GM19025 (cell line): Measurements from ENCODE around the gene OTULINL.

Experiments
- ATAC-seq: cut with Tn5 transposase; IDR thresholded peaks from one replicate; pipeline ENCODE4 v1.9.1; 2021; ENCODE audit warnings: mild to moderate bottlenecking, low read depth, moderate library complexity; ENCODE audit not compliant: unreplicated experiment

The OTULINL gene

DNA sequence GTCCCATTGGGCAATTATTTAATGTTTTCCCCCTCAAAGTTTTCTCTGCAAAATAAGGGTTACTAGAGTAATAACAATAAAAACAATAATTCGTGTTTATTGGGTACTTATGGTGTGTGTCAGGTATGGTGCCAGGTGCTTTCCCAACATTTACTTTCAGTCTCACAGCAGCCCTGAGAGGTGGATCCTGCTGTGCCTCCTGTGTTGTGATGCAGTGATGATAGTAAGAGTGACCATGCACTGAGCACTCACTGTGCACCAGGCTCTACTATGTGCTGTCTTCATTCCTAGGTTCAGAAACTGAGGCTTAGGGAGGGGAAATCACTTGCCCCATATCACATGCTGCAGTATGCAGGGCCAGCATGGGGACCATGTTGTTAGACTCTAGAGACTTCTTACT lies 15.5 kb downstream of the OTULINL start:
- ATAC-seq = no peak

DNA sequence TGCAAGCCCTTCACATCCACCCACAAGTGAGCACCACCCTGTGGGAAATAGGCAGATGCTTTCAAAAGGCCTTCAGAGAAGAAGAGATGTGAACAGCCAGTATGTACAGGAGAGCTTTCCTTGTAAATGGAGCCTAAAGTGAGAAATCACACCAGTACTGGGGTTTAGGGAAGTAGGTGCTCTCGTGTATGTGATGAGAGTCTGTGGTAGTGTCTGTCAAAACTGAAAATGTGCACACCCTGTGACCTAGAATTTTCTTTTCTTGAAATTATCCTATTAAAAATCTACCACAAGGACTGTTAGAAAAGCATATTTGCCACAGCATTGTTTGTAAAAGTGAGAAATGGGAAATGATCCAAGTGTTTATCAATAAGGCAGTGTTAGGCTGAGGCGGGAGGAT lies 16.6 kb downstream of the OTULINL start:
- no peak for ATAC-seq

DNA sequence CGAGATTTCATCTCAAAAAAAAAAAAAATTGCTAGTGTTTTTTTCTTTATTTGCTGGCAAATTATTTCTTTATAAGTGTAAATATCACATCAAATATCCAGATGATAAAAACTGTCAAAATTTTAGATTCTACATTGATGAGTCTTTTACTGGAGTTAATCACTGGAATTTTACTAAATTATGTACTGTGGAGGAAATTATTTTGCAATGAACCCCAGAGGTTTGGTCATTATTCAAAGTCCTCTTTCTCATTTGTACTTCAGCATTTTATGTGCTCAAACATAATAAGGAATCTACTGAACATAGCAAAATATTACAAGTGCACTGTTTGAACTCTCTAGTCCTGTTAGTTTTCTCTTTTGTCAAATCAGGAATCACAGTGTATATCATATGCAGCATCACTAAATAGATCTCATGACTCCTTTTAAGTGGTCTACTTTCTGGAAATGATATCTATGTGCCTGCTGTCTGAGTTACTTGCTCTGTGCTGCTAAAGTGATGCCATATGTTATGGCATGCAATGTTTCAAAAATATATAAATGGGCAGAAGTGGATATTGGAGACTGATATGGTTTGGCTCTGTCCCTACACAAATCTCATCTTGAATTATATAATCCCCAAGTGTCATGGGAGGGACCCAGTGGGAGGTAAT lies 18.0 kb downstream of the OTULINL start:
- no peak for ATAC-seq

DNA sequence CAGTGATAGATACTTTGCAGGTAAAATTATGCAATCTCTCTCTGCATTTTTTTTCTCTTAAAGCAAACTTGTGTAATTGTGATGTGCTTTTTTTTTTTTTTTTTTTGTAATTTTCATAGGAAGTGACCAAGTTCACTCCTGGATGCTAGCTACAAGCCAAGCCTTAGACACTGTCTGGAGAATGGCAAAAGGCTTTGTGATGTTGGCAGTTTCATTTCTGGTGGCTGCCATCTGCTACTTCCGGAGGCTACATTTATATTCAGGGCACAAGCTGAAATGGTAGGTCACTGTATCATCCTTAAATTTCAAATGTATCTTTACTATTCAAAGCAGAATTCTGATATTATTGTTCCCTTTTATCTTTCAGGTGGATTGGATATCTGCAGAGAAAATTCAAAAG lies 19.3 kb downstream of the OTULINL start:
- ATAC-seq = no peak

DNA sequence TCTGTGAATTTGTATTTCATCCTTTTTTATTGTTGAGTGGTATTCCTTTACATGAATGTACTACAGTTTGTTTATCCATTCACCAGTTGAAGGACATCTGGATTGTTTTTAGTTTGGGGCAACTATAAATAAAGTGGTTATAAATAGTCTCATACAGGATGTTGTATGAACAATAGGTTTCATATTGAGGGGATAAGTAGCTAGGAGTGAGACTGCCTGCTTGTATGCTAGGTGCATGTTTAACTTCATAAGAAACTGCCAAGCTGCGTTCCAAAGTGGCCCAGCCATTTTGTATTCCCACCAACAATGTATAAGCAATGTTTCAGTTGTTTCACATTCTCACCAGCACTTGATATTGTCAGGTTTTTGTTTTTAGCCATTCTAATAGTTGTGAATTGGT lies 21.5 kb downstream of the OTULINL start:
- ATAC-seq = no peak

DNA sequence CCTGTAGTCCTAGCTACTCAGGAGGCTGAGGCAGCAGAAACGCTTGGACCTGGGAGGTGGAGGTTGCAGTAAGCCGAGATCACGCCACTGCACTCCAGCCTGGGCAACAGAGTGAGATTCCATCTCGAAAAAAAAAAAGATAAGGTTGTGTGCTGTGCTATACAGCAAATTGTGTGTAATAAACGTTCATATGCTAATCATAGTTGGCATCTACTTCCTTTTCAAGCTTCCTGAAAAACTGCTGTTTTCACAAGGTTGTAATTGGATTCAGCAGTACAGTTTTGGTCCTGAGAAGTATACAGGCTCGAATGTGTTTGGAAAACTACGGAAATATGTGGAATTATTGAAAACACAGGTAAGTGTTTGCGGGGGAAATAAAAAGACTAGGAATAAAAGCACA lies 25.5 kb downstream of the OTULINL start:
- no peak for ATAC-seq

DNA sequence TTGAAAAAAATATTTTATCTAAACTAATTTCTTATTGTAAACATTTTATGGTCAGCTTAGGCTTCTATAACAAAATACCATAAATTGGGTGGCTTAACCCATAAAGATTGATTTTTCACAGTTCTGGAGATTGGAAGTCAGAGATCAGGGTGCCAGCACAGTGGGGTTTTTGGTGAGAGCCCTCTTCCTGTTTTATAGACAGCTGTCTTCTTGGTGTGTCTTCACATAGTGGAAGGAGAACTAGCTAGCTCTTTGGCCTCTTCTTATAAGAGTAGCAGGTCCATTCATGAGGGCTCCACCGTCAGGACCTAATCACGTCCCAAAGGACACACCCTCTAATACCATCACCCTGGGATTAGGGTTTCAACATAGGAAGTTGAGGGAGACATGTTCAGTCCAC lies 26.6 kb downstream of the OTULINL start:
- no peak for ATAC-seq

DNA sequence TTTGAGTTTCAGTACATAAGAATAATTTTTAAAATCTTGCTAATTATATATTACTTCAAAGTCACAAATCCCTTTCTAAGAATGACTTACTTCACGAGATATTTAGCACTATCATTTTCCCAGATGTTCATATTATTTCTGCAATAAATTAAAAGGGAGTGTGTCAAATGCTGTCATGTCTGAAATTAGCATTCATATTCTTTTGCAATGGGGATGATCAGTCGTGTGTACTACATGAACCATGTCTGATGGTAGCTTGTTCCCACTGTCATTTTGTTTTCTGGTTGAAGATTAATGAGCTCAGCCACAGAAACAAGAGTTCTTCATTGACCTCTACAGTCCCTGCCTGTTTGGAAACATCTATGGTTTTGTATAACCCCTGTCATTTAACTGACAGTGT lies 30.1 kb downstream of the OTULINL start:
- ATAC-seq = no peak

DNA sequence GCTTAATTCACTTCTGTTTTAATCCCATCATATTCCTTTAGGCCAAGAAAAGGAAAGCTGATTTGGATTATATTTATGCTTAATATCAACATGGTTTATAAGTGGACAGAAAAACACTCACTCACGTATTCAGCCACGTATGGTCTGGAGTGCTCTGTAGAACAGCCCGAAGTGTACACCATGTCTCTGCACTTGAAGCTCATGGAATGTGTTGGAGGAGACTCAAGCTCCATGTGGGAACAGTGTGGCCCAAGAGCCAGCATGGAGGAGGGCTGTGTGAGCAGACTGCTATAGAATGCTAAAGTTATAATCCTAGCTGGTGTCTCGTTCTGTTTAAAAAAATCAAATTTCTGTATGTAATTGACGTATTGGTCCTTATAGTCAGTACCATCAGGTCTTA lies 32.9 kb downstream of the OTULINL start:
- no peak for ATAC-seq

DNA sequence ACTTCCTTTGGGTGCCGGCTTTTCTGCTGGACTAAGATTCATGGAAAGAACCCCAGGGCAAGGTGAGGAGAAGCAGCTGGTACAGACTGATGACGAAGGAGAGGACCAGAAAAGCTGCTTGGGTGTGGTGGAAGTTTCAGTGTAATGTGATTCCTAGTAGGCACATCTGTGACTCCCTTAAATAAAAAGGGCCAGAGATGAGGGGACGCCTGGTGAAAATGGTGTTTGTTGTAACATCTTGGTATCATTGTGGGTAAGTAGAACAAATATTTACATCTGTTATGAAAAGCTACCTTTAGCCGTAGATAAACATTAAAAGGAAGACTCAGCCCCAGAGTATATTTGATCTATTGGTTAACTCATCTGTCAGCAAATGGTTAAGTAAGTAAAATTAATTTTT lies 33.8 kb downstream of the OTULINL start:
- no peak for ATAC-seq

DNA sequence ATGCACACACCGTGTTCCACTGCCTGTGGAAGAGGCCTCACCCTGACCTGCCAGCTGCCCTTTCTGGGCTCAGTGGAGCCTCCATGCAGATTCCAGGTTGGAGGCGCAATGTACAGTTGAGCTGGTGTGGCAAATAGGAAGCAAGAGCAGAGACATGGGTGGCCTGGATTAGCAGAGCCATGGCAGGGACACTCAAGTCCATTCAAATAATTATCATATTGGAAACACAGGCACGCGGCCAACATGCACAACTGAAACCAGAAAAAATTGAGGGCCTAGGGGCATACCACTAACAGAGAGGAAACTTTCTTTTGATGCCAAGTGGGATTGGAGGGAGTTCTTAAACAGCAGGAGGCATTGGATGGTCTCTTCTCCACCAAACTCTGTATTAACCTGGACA lies 35.8 kb downstream of the OTULINL start:
- no peak for ATAC-seq

DNA sequence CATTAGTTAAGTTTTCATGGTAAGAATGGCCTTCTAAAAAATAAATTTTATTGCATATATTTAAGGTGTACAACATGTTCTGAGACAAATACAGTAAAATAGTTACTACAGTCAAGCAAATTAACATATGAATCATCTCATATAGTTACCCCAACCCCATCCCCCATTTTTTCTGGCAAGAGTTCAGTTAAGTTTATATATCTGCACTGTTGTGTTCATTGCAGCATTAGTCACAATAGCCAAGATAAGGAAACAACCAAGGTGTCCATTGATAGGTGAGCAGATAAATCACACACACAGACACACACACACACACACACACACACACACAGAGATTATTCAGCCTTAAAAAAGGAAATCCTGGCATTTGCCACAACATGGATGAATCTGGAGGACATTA lies 45.7 kb downstream of the OTULINL start:
- no peak for ATAC-seq

DNA sequence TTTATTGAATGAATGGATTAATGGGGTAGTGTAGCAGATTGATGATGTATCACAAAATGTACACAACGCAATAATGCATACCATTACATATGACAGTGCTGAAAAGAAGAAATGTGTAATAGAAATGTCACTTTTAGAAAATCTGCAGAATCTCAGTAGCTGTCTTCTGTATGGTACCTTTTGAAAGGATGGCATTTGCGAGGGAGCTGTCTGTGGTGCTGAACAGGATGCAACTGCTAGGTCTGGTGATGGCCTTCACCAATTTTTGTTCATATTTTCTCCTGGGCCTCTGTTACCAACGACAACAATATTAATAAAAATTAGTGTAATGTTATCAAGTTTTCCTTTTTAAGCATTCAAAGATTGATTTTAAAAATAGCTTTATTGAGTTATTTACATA lies 46.8 kb downstream of the OTULINL start:
- no peak for ATAC-seq

DNA sequence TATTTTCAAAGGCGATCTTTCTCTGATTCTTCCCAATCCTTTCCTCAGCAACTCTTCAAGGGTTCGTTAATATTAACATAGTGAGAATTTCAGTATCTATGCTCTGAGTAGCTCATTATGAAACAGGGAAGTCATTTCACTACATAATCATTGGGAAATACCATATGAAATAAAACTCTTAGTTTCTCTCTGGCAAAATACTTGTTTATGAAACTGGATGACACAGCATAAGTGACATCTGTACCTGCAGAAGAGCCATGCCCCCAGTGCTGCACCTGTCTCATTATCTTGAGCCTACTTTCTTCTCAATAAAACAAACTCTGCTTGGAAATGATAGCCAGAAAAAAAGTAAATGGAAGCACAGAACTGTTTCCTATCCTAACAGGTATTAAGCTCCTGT lies 49.1 kb downstream of the OTULINL start:
- no peak for ATAC-seq

DNA sequence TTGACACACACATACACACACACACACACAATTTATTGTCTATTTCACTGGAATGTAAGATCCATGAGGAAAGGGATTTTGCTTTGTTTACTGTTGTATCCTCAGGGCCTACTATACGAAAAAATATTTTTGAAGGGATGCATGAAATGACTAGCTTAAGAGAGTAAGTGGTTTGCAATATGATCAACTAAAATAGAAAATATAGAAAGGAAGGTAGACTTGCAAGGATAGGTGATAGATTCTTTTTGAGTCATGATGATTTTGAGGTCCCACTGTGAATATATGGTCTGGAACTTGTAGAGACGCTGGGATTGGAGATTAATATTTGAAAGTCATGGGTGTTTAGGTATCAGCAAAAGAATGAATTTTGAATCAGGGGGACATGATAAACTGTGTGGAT lies 54.1 kb downstream of the OTULINL start:
- ATAC-seq = no peak

DNA sequence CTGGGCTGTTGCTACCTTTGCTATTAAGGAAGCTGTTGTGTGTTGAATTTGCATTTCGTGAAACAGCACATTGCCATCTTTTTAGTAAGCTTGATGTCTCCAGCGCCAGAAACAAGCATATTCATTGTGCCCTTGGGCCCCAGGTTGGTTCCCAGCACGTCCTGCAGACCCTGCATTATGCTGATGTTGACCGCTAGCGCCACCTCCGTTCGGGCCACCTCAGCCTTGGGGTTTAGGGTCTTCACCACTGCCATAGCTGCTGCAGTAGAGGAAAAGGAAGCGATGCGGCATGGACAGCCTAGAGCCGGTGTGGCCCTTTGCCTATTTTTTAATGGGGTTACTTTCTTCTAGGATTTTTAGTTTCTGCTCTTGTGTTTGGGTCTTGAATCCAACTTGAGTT lies 59.2 kb downstream of the OTULINL start:
- ATAC-seq = no peak

DNA sequence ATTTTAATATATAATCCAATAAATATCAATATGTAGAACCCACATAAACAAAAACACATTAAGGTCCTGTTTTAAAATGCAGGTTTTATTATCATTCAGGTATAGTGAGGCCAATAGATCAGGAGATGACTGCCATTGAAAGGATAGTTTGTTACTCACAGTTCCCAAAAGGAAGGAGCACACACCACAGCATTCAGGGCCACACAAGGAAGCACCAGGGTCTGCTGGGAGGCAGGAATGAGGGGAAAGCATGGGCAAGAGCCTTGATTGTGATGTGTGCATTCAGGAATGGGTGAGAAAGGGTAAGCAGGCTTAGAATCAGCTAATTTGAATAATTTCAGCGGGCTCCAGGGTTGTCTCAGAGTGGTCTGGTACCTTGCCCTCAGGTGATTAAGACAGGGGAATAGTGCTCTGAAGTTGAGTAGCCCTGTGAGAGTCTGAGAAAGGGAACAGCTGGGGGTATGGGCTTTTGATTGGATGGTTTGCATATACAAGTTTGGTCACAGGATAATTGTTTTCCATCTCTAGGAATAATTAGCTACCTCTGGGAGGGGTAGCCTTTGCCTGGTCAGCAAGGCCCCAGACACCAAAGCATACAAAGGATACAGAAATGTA lies 63.1 kb downstream of the OTULINL start:
- ATAC-seq = no peak

DNA sequence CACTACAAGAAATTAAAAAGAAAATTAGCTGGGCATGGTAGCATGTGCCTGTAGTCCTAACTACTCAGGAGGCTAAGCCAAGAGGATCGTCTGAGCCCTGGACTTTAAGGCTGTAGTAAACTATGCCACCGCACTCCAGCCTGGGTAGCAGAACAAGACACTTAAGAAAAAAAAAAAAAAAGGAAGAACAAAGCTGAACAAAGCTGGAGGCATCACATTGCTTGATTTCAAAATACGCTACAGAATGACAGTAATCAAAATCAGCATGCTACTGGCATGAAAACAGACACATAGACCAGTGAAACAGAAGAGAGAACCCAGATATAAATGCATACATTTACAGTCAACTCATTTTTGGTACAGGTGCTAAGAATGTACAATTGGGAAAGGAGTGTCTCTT lies 68.5 kb downstream of the OTULINL start:
- ATAC-seq = no peak

DNA sequence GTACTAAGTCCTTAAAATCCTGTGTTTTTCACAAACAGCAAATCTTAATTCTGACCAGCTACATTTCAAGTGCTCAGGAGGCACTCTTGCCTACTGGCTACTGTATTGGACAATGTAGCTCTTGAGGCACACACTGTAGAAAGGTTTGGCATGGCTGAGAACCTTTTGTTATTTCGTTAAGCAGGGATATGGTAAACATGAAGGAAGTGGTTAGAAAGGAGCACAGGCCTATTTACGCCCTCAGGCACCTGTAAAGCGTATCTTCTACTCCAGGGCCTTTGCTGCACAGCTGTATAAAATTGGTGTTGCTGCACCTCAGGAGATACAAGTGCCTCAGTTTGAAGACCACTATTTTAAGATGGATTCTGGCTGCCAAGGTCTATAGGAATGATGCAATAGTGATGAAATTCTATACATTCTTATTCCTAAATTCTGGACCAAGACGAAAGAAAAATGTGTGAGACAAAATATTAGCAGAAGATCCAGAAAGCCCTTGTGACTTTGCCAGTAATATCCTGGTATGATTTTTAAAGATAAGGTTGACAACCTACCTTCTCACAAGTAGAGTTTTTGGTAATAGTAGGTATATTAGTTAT lies 73.7 kb downstream of the OTULINL start:
- ATAC-seq = no peak

DNA sequence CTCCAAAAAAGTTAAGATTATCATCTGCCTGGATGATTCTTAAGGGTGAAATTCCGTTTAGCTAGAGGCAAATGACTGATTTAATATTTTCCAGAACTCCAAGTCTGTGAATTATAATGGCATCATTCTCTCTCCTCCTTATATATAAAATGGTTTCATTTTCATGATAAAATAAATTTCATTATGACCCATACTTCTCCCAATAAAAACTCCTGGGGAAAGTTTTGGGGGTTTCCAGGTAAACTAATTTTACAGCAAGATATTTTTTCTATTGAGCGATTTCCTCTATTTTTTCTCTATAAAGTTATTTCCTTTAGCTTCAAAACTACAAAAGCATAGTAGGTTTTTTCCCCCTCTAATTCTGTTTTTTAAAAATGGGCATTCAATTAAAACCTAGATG lies 75.3 kb downstream of the OTULINL start:
- no peak for ATAC-seq

DNA sequence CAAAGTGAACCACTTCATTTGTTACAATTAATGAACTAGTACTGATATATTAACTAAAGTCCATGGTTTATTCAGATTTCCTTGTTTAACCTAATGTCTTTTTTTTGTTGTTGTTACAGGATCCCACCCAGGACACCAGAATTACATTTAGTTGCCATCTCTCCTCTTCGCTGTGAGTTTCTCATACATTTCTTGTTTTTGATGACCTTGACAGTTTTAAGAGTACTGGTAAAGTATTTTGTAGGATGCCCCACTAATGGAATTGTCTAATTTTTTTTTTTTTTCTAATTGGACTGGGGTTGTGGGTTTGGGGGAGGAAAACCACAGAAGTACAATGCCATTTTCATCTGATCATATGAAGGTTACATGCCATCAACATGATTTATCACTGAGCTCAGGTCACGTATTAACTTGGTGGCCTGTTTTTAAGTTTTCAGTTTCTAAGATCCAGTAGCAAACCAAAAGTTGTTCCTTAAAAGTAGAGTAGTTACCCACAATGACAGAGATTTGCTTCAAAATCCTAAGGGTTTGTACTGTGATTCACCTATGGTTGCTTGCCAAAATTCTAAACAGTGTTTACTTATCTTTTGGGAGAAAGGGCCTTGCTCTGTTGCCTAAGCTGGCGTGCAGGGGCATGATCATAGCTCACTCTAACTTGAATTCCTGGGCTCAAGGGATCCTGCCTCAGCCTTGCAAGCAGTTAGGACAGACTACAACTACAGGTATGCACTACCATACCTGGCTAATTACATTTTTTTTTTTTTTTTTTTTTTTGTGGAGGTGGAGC lies 78.4 kb downstream of the OTULINL start:
- no peak for ATAC-seq

DNA sequence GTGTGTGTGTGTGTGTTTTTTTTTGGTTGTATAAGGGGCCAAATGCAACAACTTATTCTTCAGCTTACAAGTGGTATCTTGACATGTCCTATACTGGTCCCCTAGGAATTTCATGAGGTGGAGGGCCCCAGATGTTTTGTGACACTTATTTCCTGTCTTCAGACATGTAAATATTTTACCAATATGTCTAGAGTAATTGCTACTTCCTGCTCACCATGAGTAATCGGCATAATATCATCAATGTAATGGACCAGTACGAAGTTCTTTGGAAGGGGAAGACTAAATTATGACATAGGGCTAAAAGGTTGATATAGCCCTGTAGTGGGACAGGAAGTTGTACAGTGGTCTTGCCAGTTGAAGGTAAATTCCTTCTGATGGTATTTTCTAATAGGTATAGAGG lies 79.2 kb downstream of the OTULINL start:
- no peak for ATAC-seq
